GM19035 (cell line): ENCODE measurements around the gene MAIP1.

Experiments
- ATAC-seq: cut with Tn5 transposase; IDR thresholded peaks from one replicate; pipeline ENCODE4 v1.9.1; 2021; ENCODE audit not compliant: unreplicated experiment

Gene MAIP1

DNA sequence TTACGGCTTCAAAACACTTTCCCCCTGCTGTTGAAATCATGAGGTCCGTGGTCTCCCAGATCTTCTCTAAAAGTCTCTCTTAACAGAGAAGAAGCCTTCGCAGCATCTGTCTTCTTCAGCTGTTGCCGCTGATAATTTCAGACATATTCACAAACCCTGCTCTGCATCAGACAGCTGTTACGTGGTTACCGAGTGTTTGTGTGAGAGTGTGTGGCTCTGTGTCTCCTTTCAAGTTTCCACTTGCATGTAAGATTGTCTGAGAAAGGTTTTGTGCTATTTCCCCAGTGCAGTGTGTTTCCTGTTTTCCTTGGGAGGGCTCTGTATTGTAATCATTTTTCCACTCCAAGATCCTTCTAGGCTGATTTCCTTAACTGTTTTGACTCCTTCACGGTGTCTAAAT lies 32.8 kb downstream of the MAIP1 start:
- ATAC-seq = no peak

DNA sequence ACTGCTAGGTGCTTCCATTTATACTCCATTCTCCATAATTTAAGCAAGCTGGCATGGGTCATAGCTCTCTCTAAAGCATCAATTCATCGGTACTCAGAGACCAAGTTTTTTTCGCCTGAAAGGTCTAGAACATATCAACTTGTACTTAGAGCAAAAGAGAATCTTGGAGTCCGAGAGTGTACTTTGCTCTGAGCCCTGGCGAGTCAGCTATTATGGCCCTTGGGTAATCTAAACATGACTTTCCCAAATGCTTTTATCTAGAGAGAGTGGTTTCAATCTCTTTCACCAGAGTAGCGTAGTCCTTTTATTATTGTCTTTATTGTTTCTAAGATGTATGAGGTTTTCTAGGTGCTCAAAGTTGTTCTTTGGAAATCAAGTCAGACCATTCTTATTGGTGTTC lies 34.4 kb downstream of the MAIP1 start:
- ATAC-seq = no peak

GRCh38 chr2:199991691-199992090 lies 36.3 kb downstream of the MAIP1 start:
- no peak for ATAC-seq

- no peak for ATAC-seq
Measured at GRCh38 chr2:199992296-199992695, 36.9 kb downstream of the MAIP1 start.

DNA sequence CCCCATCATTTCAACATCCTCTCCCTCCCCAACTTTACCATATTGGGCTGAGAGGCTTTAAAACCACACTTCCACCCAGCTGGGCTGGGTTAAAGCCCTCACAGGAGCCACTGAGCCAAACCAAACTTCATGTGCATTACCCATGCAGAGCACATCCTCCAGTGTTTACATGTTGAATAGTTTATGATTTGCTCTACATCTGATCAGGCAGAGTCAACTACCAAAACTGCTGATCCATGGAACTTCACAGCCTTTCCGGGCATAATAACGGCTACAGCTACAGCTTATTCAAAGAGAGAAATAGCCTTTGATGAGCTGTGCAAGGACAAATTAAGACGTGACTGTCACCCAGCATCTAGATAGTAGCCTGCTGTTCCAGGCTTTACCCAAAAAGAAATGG lies 39.0 kb downstream of the MAIP1 start:
- no peak for ATAC-seq

DNA sequence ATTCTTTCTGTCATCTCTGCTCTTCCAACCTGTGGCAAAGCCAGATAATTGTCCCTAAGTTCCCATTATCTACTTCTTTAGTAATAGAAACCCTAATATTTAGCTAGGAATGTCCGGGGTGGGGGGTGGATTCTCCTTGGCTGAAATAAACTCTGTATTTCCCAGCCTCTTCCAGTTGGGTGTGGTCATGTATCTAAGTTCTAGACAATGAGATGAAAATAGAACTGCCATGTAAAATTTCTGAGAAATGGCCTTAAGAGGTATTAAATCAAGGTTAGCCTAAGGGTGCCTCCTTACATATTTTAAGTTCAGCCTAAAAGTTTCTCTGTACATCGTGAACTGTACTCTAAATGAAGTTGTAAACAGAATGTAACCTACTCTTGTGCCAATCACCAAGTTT lies 39.5 kb downstream of the MAIP1 start:
- ATAC-seq = no peak

GRCh38 chr2:199997296-199997695 lies 41.9 kb downstream of the MAIP1 start:
- ATAC-seq = no peak

DNA sequence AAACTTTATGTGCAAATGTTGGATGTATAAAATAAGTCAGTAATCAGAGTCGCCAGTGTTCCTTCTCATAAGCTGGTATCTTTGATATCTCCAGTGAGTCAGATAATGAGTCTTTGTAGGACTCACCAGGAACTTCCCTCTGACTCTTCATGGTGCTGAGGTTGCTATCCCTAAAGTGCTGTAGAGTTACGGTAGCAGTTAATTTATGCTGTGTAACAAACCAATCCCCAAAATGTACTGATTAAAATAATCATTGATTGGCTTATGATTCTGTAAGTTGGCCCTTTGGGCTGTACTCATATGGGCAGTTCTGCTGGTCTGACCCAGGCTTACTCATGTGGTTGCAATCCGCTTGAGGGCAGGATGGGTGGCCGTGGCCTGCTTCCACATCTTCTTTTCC lies 43.8 kb downstream of the MAIP1 start:
- ATAC-seq = no peak

GRCh38 chr2:200000444-200001163 lies 45.2 kb downstream of the MAIP1 start:
- no peak for ATAC-seq

GRCh38 chr2:200003444-200003843 lies 48.1 kb downstream of the MAIP1 start:
- ATAC-seq = no peak

- no peak for ATAC-seq
Measured at GRCh38 chr2:200005675-200006074, 50.3 kb downstream of the MAIP1 start.

GRCh38 chr2:200007306-200007705 lies 51.9 kb downstream of the MAIP1 start:
- ATAC-seq = no peak

- no peak for ATAC-seq
Measured at GRCh38 chr2:200012401-200012800, 57.0 kb downstream of the MAIP1 start.
